Astrocyte of the cerebellum (primary cell): ENCODE data around the gene LIPC.

Experiments
- DNase-seq: peaks from one replicate; pipeline ENCODE4 v3.0.0-alpha.2; 2011; ENCODE audit warnings: low read depth
- H3K4me3 ChIP-seq: 2 replicates; pipeline ENCODE4 v1.5.1; 2011; ENCODE audit warnings: mild to moderate bottlenecking, low read depth, low read length, moderate library complexity
- in situ Hi-C: cut with HindIII; loops from 2 replicates; pipeline ENCODE4 v1.10.0; 2017; ENCODE audit warnings: low sequenced_read_pairs
- TF ChIP-seq, protein P1 (sequence below): IDR thresholded peaks from 2 replicates; pipeline ENCODE4 v1.5.1; 2012; ENCODE audit warnings: low read length, low read depth, moderate library complexity, mild to moderate bottlenecking; ENCODE audit errors: missing control alignments

The LIPC gene

DNA sequence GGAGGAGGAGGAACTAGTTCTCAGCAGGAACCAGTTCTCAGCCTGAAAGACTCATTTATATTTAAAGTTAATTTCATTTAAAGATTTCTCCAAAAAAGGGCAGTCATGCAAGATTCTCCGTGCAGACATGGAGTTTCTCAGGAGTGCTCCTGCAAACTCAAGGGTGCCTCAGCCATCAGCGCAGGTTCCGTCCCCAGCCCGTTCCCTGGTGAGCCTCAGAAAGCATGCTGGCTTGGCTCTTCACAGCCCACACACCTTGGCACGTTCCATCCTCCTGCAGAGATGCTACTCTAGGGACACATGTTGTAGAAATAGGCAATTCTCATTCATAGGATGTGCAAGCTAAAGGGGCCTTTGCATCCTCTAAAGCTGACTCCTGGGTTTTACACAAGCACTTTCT, 123.0 kb downstream of the LIPC start:
- in situ Hi-C loops = no loop called here
- no peak for DNase-seq
- TF ChIP-seq, protein P1, sequence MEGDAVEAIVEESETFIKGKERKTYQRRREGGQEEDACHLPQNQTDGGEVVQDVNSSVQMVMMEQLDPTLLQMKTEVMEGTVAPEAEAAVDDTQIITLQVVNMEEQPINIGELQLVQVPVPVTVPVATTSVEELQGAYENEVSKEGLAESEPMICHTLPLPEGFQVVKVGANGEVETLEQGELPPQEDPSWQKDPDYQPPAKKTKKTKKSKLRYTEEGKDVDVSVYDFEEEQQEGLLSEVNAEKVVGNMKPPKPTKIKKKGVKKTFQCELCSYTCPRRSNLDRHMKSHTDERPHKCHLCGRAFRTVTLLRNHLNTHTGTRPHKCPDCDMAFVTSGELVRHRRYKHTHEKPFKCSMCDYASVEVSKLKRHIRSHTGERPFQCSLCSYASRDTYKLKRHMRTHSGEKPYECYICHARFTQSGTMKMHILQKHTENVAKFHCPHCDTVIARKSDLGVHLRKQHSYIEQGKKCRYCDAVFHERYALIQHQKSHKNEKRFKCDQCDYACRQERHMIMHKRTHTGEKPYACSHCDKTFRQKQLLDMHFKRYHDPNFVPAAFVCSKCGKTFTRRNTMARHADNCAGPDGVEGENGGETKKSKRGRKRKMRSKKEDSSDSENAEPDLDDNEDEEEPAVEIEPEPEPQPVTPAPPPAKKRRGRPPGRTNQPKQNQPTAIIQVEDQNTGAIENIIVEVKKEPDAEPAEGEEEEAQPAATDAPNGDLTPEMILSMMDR = no peak
- no peak overlapping the region for H3K4me3 ChIP-seq

DNA sequence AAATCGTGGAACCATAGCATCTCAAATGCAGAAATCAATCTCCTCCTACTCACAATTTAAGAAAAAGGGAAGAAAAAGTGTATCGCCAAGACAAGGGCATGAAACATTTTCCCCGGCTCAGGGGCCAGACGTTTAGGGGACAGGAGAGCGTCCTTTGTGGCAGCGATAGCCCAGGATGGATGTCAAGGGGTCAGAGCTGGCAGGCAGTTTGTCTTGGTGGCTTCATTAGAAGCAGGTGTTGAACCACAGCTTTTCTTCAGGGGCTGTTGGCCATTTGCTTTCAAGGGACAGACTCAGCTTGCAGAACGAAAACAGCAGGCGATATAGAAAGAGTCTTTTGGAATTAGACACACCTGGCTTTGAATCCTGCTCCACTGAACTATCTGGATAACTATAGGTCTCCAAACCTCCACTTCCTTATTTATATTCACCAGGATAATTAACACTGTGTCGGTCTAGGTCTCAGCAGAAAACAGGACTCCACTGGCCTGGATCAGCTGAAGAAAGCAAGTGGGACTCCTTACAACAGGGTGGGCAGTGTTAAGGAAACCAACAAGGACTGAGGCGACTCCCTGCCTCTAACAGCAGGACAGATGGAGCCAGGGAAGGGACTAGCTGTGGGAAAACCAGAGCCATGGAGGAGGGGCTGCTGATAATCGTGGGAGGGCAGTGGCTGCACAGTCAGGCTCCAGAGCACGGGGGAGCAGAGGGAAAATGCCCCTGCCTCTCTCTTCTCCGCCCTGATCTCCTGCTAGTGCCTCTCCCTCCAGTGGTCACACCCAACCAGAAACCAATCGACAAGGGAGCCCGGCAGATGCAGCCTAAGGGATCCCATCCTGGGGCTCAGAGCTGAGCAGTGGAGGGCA, 123.6 kb downstream of the LIPC start:
- TF ChIP-seq, protein P1 = no peak
- no peak for DNase-seq
- no peak overlapping the region for H3K4me3 ChIP-seq
- in situ Hi-C loops = no loop called here

DNA sequence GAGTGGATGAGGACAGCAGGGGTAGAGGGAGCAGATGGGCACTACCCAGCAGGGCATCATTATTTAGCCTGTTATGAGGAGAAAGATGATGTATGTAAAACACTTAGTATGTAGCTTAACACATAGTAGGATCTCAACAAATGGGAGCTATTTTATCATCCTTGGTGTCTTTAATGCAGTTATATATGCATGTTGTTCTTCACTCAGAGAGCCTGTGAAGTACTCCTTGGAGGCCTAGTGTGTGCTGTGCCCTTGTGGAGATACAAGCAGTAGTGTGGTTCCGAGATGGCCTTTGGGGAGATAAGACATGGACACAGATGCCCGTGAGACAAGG, 124.2 kb downstream of the LIPC start:
- in situ Hi-C loops = no loop called here
- TF ChIP-seq, protein P1 = no peak
- no peak for DNase-seq
- H3K4me3 ChIP-seq = no peak overlapping the region

DNA sequence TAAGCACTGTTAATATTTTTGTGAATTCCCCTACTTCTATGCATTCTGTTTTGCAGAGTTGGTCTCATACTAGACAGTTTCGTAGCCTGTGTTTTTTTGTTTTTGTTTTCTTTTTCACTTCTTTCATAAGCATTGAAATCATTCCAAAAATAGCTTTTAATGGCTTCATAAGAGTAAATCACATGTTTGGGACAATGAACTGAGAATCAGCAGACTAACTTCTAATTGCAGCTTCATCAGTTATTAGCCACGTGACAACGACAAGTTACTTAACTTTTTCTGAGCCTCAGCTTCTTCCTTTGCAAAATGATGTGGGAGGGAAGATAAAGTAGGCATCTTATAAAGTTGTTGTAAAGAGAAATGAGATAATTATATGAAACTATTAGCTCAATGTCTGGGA, 124.8 kb downstream of the LIPC start:
- TF ChIP-seq, protein P1 = no peak
- no peak for DNase-seq
- in situ Hi-C loops = no loop called here
- H3K4me3 ChIP-seq = no peak overlapping the region

DNA sequence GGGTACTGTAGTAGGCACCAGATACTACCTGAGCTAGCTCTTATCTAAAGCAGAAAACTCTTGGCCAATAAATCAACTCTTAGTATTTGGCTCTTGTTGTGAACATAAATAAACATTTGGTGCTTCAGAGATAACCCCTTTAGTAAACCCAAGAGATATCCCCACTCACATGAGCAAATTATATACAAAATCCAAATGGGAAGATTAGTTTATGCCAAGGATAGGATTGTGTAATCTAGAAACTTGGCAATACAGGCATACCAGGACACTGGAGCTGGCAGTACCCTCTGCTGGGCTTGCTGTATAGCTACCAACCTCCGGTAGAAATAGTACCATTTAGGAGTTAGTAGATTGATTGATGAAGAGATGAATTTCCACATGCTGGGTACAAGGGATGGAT, 127.0 kb downstream of the LIPC start:
- no peak for DNase-seq
- in situ Hi-C loops = no loop called here
- no peak overlapping the region for H3K4me3 ChIP-seq
- TF ChIP-seq, protein P1 = no peak

DNA sequence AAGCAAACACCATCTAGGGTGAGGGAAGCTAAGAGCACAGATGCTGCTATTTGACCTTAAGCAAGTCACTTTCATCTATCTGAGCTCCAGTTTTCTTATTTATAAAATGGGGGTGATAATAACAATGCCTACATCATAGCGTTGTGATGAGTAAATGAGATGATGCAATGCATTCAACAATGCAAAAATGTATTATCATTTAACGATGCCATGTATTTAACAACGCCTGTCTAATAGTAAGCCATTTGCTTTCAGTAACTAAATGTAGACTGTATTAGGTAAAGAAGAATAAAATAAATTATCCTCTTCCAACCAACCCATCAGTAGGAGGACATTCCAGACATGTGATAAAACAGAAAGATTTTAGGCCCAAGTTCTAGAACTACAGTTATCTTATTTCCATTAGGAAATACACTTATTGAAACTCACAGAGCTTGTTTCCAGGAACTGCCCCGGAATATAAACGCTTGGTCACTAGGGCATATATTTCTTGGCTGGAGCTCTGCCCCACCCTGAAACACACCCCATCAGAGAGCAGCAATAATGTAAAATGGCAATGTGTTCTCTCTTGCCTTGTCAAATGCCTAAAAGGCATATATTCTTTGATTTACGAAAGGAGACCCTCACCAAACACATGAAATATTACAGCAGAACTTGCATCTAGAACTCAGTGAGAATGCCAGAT, 128.3 kb downstream of the LIPC start:
- no peak overlapping the region for H3K4me3 ChIP-seq
- TF ChIP-seq, protein P1 = no peak
- no peak for DNase-seq
- in situ Hi-C loops = no loop called here
